ENCODE results near the gene C20orf144. TPM values are rescaled to one million over a fixed set of nuclear protein-coding genes. Genes with fewer than 3 reads are reported as not detected.

Gene C20orf144
- total RNA-seq, 4 donors from 2014 or later, result not detected

GRCh38 chr20:33680686-33681085 is 18.6 kb downstream of the C20orf144 start:
- TF ChIP-seq POLR2AphosphoS5 (IDR thresholded peaks at IDR 0.05), result no peak
- no peak for TF ChIP-seq EP300 (IDR thresholded peaks at IDR 0.05; ENCODE audit: low read depth)
- TF ChIP-seq CTCF (IDR thresholded peaks at IDR 0.05), result no peak
- no peak for TF ChIP-seq POLR2A (IDR thresholded peaks at IDR 0.05)
- Histone ChIP-seq H3K27me3 (no peaks in the 10 kb centered on the region), H3K4me1 (peaks cover 6 to 21% (median 20%) of the 10 kb centered on the region in 4 donors), H3K27ac (no peak overlapping the region), H3K36me3 (no peaks in the 10 kb centered on the region), H3K9me3 (no peaks in the 10 kb centered on the region), H3K4me3 (no peak overlapping the region)
- intact Hi-C loops (cut with DNase I; ENCODE audit: low total_unique reads) (no loop called here), in situ Hi-C loops (cut with MboI; ENCODE audit: low pct_ligation_motif_present in 1 of 4, low pct_unique_long_range_greater_than_20kb in 1 of 4, low sequenced_read_pairs in 3 of 4) (no loop called here)
- no peak for DNase-seq
- WGBS, 2 donors (ENCODE audit: low coverage in 1 of 2), result 91 to 100% methylated on average over 2 of the region's 2 CpGs

GRCh38 chr20:33681288-33681687 is 19.2 kb downstream of the C20orf144 start:
- Histone ChIP-seq H3K4me3 (no peak overlapping the region), H3K4me1 (peaks cover 6 to 16% (median 15%) of the 10 kb centered on the region in 4 donors), H3K27me3 (no peaks in the 10 kb centered on the region), H3K9me3 (no peaks in the 10 kb centered on the region), H3K36me3 (no peaks in the 10 kb centered on the region), H3K27ac (no peak overlapping the region)
- no peak for TF ChIP-seq POLR2AphosphoS5 (IDR thresholded peaks at IDR 0.05)
- no peak for TF ChIP-seq POLR2A (IDR thresholded peaks at IDR 0.05)
- TF ChIP-seq CTCF (IDR thresholded peaks at IDR 0.05), result no peak
- TF ChIP-seq EP300 (IDR thresholded peaks at IDR 0.05; ENCODE audit: low read depth), result no peak
- no peak for DNase-seq
- WGBS, 2 donors (ENCODE audit: low coverage in 1 of 2), result 93 to 94% methylated on average over 2 to 5 of the region's 5 CpGs
- intact Hi-C loops (cut with DNase I; ENCODE audit: low total_unique reads) (no loop called here), in situ Hi-C loops (cut with MboI; ENCODE audit: low pct_ligation_motif_present in 1 of 4, low pct_unique_long_range_greater_than_20kb in 1 of 4, low sequenced_read_pairs in 3 of 4) (no loop called here)

- WGBS, 2 donors (ENCODE audit: low coverage in 1 of 2), result 73 to 88% methylated on average over 4 to 9 of the region's 9 CpGs
- in situ Hi-C loops (cut with MboI; ENCODE audit: low pct_ligation_motif_present in 1 of 4, low pct_unique_long_range_greater_than_20kb in 1 of 4, low sequenced_read_pairs in 3 of 4), result no loop called here
These were observed 19.7 kb downstream of the C20orf144 start for GRCh38 chr20:33681728-33682353.

More at GRCh38 chr20:33681728-33682353, 19.7 kb downstream of the C20orf144 start:
- H3K9me3 ChIP-seq, result no peaks in the 10 kb centered on the region
- H3K36me3 ChIP-seq, result no peaks in the 10 kb centered on the region
- DNase-seq, result no peak
- peaks cover 8 to 19% (median 15%) of the 10 kb centered on the region in 4 donors for H3K4me1 ChIP-seq
- intact Hi-C loops (cut with DNase I; ENCODE audit: low total_unique reads), result no loop called here
- no peak overlapping the region for H3K4me3 ChIP-seq
- no peak for TF ChIP-seq CTCF (IDR thresholded peaks at IDR 0.05)
- no peak for TF ChIP-seq POLR2AphosphoS5 (IDR thresholded peaks at IDR 0.05)
- no peak for TF ChIP-seq EP300 (IDR thresholded peaks at IDR 0.05; ENCODE audit: low read depth)
- TF ChIP-seq POLR2A (IDR thresholded peaks at IDR 0.05), result no peak
- no peaks in the 10 kb centered on the region for H3K27me3 ChIP-seq
- H3K27ac ChIP-seq, result no peak overlapping the region

All from transverse colon (tissue), 4 donors.